Pons (tissue), 1 donor: Measurements from ENCODE around the gene OPN4.
A peak's percentile ranks its signal among the peaks of the same experiment; 100 is the strongest.

Experiments
- DNase-seq: peaks from one replicate; pipeline ENCODE4 v3.0.0-alpha.2; 2016; ENCODE audit warnings: low spot score

The OPN4 gene

DNA sequence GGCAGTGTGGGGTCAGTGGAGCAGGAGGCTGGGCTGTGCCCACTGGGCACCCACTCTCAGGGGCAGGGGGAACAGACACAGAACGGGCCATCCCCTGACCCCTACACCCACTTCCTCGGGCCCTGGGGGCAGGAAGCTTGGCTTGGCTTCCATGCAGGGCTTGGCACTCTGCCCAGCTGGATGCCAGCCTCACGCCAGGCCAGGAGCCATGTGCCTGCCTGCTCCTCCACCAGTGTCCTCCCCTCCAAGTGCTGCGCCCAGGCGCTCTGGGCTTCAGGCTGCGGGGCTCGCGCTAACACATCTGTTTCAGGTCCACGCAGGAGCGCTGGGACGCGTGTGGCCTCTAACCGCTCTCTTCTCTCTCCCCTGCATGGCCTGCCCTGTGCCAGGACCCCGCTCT, 26.7 kb downstream of the OPN4 start:
- DNase-seq, result peak; percentile 60

- DNase-seq, result no peak
Observed at GRCh38 chr10:86681722-86682386, 27.5 kb downstream of the OPN4 start.

DNA sequence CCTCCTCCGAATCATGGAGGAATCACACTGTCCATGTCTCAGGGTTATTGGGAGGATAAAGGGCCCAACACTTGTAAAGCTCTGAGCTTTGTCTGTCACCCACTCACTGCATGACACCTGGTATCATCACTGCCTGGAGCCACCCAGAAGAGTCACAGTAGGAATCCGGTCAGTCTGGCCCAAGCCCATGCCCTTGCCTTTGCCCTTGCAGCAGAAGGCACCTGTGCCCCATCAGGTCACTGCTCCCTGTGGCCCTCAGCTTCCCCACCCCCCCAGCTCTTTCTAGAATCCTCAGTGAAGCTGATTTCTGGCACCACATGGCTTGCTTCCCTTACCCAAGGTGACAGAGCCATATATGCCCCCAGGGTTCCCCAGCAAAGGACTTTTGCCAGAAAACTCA, 28.3 kb downstream of the OPN4 start:
- DNase-seq, result no peak

- DNase-seq, result no peak
Observed at GRCh38 chr10:86684331-86685097, 30.2 kb downstream of the OPN4 start.

DNA sequence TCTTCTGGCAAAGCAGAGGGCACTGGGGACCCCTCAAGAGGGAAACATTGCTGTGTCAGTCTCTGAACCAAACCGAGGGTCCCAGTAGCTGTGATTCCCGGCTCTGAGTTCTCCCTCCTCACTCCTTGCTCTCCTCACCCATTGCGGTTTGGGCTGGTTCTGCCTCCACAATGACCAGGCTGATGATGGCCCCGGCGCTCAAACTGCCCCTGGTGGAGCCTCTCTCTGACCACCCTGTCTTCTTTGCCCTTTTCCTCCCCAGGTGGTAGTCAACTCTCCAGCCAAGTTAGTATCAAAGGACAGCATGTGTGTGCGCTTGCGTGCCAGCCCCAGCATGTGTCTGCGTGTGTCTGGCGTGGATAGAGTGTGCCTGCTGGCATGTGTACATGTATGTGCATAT, 31.1 kb downstream of the OPN4 start:
- DNase-seq, result no peak

DNA sequence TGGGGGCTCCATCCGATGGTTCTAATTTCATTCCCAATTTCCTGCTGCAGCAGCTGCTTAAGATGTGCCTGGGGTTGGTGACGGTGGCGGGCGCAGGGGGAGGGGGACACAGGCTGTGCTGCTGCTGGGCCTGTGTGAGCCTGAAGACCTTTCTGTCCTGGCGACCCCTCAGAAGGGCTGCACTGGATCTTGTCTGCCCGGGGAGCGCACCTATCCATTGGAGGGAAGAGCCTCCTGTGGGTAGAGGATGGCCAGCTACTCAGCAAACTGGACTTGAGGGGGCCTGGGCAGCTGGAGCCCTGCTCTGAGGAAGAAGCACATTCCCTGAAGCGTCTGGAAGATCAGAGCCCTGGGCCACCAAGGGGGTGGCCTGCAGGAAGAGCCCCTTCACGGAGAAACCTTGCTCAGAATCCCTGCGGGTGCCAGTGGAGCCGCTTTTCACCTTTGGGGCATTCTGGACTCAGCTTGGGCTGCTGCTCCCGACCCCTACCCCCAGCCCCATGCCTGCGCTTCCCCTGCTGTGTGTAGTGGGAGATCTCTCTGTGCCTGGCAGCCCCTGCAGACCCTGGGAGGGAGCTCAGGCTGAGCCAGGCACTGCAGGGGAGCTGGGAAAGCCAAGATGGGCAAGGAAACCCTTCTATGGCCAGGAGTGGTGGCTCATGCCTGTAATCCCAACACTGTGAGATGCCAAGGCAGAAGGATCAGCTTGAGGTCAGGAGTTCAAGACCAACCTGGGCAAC, 31.7 kb downstream of the OPN4 start:
- DNase-seq, result no peak

DNA sequence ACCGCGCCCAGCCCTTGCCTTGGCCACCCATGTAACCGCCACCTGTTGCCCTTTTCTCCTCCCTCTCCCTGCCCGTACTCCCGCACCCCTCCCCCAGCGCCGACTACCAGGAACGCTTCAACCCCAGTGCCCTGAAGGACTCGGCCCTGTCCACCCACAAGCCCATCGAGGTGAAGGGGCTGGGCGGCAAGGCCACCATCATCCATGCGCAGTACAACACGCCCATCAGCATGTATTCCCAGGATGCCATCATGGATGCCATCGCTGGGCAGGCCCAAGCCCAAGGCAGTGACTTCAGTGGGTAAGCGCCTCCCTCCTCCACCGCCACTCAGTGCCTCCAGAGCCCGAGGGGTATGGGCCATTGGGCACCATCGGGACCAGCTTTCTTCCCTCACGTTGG, 32.6 kb downstream of the OPN4 start:
- no peak for DNase-seq

DNA sequence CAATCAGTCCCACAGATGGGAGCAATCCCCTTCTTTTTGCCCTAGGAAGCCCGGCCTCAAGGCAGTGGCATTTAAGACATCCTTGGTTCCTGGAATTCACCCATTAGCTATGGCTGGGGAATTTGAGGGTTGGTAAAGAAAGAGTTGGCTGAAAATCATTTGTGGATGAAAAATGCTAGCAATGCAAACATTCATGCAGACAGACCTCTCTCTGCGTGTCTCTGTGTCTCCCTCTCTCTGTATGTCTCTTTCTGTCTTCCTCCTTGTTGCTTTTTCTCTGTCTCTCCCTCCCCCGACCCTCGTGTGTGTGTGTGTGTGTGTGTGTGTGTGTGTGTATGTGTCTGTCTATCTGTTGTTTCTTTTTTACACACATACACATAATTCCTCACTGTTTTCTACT, 33.4 kb downstream of the OPN4 start:
- no peak for DNase-seq

- DNase-seq, result peak; percentile 77
Observed at GRCh38 chr10:86688398-86688921, 34.1 kb downstream of the OPN4 start.

GRCh38 chr10:86689146-86689545, 34.8 kb downstream of the OPN4 start:
- no peak for DNase-seq

- no peak for DNase-seq
Observed at GRCh38 chr10:86690231-86690630, 35.9 kb downstream of the OPN4 start.

DNA sequence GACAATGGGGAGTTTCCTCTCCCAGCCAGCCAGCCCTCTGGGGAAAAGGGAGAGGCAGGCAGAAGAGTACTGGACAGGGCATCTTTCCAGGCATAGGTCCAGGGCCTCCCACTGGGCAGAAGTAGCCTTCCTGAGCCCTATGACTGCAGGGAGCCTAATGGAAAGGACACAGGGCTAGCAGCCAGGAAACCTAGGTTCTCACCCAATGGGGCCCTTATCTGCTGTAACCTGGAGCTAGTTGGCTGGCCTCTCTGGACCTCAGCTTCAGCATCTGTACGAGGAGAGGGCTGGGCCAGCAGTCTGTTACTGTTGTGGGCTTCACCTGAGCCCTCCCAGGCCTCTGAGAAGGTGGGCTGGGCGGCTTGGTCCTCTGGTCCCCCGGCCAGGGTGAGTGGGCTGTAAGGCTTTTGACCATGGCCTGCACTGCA, 36.3 kb downstream of the OPN4 start:
- DNase-seq, result no peak

DNA sequence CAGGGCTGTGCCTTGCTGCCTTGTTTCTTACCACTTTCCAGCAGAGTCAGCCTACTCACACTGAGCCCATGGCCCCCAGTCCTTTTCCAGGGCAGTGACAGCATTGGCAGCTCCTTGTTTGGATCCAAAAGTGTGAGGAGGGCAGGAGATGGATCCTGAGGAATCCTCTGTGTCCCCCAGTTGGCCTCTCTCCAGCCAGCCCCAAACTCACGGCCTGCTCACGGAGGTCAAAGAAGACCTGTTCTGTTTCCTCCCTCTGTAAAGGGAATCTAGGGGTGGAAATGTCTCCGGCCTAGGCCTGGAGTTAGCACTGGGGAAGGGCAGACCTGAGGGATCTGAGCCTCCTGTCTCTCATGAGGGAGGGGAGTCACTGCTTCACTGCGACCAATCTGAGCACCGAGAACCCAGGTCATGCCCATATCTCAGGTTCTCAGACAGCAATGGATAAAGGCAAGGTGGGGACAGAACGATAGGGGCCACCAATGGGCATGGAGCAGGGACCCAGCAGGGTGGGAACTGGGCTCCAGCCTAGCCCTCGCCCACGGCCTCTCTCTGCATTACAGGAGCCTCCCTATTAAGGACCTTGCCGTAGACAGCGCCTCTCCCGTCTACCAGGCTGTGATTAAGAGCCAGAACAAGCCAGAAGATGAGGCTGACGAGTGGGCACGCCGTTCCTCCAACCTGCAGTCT, 37.1 kb downstream of the OPN4 start:
- DNase-seq, result no peak

- no peak for DNase-seq
Observed at GRCh38 chr10:86692023-86692514, 37.7 kb downstream of the OPN4 start.

DNA sequence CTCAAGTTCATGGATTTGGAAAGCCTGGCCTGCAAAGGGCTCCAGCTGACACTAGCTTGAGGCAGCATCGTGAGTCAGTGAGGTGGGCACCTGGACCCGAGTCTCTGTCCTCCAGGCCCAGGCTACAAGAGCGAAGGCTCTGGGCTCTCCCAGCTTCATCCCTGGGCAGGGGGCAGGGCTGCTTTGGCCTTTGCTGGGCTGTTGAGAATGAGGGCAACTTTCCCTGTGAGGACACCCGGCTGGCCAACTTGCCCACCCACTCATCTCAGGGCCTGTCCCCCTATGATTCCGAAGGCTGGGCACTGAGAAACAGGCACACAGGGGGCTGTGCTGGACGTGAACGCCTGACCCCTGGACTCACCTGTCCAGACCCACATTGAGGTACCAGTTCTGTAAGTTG, 38.3 kb downstream of the OPN4 start:
- DNase-seq, result no peak

DNA sequence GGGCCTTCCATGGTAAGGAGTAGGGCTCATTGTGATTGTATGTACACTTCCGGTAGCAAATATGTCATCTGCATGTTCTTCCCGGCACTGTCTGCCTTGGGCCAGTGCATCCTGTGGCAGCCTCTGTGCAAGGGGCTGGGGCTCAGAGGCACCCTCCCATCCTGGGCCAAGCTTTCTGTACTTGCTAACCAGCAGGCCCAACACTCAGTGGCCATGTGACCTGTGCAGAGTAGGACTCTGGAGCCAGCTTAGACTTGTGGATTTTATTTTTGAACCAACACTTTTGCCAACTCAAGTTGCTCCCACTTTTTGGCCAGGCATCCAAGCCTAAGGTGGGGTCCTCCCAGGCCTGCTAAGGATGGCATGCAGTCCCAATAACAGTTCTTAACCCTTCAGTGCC, 38.9 kb downstream of the OPN4 start:
- no peak for DNase-seq

DNA sequence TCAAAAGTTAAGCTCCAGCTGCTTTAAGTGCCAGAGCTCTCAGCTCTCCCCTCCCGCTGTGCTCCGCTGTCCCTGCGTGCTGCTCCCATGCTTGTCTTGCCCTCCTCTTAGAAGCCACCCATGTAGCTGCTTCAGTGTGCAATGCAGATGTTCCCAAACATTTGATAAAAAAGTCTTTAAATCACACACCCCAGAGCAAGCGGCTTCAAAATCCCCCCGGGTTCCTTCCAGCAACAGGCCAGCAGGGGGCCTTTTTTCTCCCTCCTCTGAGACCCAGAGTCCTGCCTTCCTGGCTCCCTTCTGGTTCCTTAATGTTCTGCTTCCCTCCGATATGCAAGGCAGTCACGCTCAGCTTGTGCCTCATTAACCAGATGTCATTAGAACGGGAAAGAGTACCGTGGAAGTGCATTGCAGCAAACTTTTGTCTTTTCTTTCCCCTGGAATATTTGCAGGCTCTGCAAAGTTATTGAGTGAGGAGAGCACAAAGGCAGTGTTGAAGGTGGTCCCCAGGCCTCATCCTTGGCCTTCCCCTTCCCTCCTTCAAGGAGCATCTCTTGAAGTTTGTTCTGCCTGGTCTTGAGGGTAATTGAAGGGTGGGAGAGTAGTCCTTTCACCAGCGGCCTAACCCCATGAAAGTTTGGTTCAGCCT, 39.5 kb downstream of the OPN4 start:
- no peak for DNase-seq

DNA sequence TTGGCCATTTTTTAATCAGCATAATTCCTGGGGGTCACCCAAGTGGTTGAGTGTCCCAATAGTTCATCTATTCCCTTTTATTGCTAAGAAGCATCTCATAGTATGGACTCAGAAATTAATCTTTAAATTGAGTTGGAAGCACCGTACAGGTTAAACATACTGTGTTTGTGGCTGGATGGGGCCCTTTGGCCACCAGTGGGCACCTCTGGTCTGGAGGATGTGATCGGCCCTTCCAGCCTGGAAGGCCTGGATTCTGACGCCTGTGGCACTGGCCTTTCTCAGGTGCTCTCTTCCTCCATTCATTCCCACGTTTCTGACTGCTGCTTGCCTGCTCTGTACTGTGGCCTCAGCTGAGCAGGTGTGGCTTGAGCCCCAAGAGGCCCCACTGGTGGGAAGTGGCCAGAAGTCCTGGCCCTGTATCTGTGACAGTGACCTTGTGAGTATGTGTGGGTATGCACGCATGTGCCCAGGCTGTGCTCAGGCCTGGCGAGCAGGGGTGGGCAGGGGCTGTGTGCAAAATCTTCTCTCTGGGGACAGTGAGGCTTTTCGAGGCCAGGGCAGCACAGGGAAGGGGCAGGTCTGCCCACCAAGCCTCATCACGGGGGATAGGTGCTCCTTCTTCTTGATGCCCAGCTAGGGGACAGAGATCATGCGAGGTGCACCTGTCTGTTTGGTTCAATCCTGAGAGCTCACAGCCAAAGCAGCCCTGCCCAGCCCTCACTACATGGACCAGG, 44.0 kb downstream of the OPN4 start:
- DNase-seq, result no peak

DNA sequence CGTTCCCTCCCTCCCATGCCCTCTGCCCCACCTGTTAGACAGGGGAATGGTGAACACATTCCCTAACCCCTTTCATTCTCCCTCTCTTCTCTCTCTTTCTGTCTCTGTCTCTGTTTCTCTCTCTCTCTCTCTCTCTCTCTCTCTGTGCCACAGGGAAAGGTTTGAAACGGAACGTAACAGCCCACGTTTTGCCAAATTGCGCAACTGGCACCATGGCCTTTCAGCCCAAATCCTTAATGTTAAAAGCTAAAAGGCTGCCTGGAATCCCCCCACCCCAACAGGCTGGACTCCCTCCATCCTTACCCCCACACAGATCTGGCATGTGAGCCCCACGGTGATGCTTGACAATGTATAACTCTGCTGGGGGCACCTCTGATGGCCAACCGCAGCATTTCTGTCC, 44.8 kb downstream of the OPN4 start:
- DNase-seq, result no peak

DNA sequence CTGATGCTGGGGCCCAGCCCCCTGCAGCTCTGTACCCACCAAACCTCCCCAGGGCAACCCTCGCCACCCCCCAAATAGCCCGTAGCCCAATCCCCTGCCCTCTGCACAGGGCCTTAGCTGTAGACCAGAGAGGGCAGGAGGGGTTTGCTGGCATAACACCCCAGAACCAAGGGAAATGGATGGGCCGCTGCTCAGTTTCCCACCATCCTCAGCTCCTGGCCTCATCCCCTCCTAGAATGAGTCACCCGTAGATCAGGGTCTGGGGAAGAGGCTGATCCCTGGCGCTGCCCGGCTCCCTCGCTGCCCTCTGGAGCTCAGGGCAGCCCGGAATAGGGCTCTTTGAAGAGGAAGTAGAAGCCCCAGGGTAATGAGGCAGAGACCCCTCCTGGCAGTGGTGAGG, 45.2 kb downstream of the OPN4 start:
- no peak for DNase-seq
